ENCODE results near the gene OR2AG2.

GRCh38 chr11:6794639-6795038 is 22.9 kb upstream of the OR2AG2 start:
- no peak for TF ChIP-seq CTCF (IDR thresholded peaks at IDR 0.05)
- TF ChIP-seq POLR2A (IDR thresholded peaks at IDR 0.05) = no peak

Data from body of pancreas (tissue), 4 donors.